D341Med (cell line): Measurements from ENCODE around the gene STAG1.
"Not testable (repeated sequence)": the region's sequence is repeated elsewhere in the genome, so short reads cannot be mapped to it uniquely, and the experiment has no call there.

Experiments
- DNase-seq: peaks from one replicate; pipeline ENCODE4 v3.0.0; 2012; ENCODE audit warnings: low spot score

STAG1 gene

DNA sequence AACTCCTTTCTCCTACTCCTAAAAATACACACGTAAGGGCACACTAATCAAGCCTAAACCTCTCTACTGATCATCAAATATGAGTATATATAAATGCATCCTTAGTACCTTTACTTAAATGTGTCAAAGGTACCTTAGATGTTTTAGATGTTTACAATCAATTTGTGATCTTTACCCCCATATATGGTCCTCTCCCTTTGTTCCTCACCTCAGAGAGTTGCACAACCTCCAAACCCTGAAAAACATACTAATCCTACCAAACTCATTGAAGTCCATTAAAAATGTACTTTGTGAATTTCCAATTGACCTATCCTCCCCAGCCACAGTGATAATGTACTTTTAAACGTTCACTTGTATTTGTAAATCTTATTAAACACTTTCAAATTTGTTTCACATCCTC is 249.1 kb downstream of the STAG1 start:
- DNase-seq: no peak

GRCh38 chr3:136498919-136499447 is 253.2 kb downstream of the STAG1 start:
- no peak for DNase-seq

GRCh38 chr3:136495213-136495612 is 257.0 kb downstream of the STAG1 start:
- DNase-seq: no peak

DNA sequence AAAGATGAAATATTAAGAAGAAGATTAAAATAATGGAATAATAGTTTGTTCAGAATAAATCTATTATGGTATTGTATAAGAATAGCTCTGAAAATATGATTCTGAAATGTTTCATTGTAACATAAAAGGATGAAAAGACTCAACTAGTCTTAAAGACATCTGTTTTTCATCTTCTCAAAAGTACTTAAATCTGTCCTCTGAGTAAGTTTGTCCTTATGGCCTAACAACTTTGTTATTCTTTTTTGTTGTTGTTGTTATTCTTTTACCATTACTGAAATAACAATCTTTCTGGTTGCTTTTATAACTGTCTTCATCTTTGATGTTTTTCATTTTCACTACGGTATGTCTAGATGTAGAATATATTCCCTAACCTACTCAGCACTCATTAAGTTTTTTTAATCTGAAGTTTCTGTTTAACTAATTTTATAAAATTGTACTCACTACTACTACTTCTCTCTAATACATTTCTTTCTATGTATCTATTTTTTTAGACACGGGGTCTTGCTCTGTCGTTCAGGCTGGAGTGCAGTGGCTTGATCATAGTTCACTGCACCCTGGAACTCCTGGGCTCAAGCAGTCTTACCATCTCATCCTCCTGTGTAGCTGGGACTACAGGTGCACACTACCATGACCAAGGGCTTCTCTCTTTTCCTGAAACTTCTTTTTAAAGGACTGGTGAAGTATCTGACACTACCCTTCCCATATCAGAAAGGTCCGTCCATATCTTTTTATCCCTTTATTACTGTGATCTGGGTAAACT is 261.4 kb downstream of the STAG1 start:
- DNase-seq: no peak

DNA sequence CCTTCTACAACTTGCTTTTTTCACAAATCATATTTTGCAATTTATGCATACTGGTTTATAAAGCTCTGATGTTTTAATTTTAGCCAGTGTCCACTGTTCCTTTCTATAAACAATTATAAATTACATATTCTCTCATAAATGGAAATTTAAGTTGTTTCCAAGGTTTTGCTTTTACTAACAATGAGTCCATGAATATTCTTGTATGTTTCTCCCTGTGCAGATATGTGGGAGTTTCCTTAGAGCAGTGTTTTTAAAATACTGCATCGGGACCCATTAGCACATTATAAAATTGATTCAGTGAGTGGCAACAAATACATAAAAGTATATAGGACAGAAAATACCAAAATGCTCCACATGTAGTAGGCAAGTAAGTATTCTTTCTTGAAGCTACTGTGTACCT is 266.4 kb downstream of the STAG1 start:
- DNase-seq: no peak

DNA sequence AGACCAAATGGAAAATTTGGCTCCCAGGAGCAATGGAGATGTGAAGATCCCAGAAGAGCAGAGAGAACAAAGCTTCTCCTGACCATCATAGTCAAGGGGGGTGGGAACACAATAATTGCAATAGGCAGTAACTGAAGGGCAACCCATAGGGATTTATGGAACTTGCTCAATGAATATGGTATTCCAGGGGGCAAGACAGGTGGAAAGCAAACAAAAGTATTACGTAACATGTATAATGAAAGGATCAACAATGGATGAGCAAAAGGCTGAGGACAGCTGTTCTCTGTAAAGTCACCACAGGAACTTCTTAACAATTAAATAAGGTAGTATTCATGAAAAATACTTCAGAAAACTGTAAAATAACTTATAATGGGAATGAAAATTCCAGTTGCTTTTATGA is 275.9 kb downstream of the STAG1 start:
- DNase-seq: no peak

DNA sequence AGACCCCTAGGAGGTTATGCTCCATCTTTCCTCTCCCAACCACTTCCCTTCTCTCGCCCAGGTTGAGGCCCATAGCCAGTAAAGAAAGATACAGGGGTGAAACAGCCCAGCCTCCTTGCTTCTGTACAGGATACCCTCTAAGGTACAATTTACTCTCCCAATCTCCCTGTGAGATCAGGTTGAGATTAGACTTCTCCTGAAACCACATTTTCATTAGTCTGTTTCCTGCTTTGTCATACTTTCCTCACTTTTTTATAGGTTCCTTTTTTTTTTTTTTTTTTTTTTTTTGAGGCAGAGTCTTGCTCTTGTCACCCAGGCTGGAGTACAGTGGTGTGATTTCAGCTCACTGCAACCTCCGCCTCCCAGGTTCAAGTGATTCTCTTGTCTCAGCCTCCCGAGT is 277.3 kb downstream of the STAG1 start:
- not testable (repeated sequence) for DNase-seq

DNA sequence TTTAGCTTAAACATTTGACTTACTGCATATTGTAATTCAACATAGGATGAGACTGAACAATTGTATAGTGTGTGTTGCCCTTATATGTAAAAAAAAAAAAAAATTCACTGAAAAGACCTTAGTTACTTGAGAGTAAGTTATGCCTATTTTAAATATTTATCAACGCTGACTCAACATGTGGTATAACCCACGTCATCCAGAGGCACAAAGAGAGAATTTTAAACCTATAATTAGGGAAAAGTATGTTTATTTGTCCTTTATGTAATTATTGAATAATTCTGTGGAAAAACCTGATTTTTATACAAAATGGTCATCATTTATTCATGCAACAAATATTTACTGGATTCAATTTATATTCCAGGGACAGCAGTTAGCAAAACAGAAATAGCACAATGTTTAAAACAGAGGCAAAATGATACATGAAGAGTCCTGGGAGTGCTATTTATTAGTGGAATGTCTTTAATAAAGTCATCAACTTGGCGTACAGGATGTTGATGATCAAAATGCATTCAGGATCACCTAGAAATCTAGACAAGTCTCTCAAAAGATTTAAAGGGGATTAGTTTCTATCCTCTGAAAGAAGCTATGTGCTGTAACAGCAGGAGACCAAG is 278.4 kb downstream of the STAG1 start:
- no peak for DNase-seq

GRCh38 chr3:136465296-136465695 is 286.9 kb downstream of the STAG1 start:
- DNase-seq: no peak

DNA sequence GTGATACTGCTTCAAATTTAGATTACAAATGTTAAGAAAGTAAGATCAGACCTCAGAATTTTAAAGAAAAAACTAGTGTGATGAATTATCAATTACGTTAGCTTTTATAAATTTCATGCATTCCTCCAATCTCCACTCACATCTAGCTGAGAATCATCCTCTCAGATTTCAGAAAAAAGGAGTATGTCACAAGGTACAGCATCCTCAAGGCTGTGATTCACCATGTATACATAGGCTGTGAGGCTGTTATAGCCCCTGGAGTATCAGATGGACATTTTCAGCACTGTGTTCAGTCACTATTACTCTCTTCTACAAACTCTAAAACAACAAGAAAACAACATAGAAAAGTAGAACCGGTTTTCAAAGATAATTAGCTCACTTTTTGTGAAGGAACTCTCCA is 287.7 kb downstream of the STAG1 start:
- no peak for DNase-seq

- no peak for DNase-seq
Observed at GRCh38 chr3:136463170-136463569, 289.0 kb downstream of the STAG1 start.

GRCh38 chr3:136457793-136458192 is 294.4 kb downstream of the STAG1 start:
- no peak for DNase-seq

GRCh38 chr3:136456196-136456595 is 296.0 kb downstream of the STAG1 start:
- no peak for DNase-seq

DNA sequence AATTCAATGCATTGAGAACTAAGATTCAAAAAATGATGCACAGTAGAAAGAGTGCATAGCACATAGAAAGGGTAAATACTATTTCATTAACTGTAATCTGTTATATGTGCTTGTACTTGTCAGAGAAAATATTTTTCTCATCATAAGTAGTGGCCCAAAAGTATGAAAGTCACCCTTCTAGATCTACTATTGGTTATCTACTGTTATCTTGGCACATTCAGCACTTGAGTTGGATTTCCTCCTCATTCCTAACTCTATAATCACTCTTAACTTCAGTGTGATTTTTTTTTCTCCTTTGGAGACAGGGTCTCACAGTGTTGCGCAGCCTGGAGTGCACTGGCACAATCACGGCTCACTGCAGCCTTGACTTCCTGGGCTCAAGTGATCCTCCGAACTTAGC is 307.6 kb downstream of the STAG1 start:
- no peak for DNase-seq

- no peak for DNase-seq
Observed at GRCh38 chr3:136437043-136437442, 315.1 kb downstream of the STAG1 start.

- DNase-seq: no peak
Observed at GRCh38 chr3:136434429-136434828, 317.7 kb downstream of the STAG1 start.

DNA sequence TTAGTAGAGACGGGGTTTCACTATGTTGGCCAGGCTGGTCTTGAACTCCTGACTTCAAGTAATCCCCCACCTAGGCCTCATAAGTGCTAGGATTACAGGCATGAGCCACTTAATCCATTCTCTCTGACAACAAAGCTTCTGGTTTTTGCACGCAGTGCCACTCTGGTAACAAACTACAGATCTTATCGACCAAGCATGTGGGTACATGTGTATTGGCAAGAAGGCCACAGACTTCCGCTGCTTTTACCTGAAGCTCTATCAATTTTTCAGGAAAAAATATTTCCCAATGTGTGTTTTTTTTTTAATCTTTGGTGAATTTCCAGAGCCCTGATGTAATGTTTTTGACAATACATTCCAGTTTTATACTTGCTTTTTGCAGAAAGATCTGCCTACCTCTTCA is 319.5 kb downstream of the STAG1 start:
- DNase-seq: no peak

DNA sequence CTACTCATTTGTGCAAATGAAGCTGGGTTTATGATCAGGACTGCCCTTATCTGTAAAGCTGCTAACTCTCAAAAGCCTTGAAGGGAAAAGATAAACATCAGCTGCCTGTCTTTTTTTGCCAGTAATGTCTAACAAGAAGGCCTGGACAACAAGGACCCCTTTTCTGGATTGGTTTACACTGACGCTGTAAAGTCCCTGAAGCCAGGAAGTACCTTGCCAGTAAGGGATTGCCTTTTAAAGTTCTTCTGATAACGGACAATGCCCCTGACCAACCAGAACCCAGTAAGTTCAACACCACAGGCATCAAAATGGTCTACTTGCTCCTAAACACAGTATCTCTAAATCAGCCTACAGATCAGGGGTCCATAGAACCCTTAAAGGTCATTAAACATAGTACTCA is 324.0 kb downstream of the STAG1 start:
- DNase-seq: no peak

GRCh38 chr3:136427236-136427635 is 324.9 kb downstream of the STAG1 start:
- no peak for DNase-seq

GRCh38 chr3:136414476-136414875 is 337.7 kb downstream of the STAG1 start:
- no peak for DNase-seq

DNA sequence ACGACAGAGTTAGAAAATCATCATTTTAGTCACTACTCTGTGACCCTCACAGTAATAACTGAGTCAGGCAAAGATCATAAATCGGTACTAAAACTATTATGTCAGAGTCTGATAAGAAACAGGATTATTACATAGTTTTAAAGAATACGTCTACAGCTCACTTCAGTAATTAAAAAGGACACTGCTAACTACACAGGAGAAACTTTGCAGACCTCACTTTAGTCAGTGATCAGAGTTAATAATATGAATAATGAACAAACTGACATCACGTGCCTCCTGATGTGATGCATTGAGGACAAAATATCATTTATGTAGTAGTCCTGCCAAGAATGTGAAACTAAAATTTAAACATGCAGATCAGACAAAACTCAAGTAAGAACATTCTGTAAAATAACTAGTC is 339.9 kb downstream of the STAG1 start:
- DNase-seq: no peak

- DNase-seq: no peak
Observed at GRCh38 chr3:136409549-136409948, 342.6 kb downstream of the STAG1 start.

GRCh38 chr3:136404056-136404455 is 348.1 kb downstream of the STAG1 start:
- no peak for DNase-seq

GRCh38 chr3:136396916-136397315 is 355.3 kb downstream of the STAG1 start:
- no peak for DNase-seq
